Type B pancreatic cell (in vitro differentiated cells): ENCODE data around the gene COL4A1. TPM values are rescaled to one million over a fixed set of nuclear protein-coding genes. Genes with fewer than 3 reads are reported as not detected.

Experiments
- DNase-seq: peaks from one replicate; pipeline ENCODE4 v3.0.0; 2021; ENCODE audit warnings: mixed read lengths; ENCODE audit not compliant: unreplicated experiment; ENCODE audit errors: extremely low spot score
- H3K27ac Mint-ChIP-seq: 2 replicates; pipeline ENCODE4 v1.8.0; 2021; ENCODE audit warnings: mild to moderate bottlenecking, mixed read lengths
- H3K27me3 Mint-ChIP-seq: 2 replicates; pipeline ENCODE4 v1.8.0; 2021; ENCODE audit warnings: mixed read lengths
- H3K36me3 Mint-ChIP-seq: 2 replicates; pipeline ENCODE4 v1.8.0; 2021; ENCODE audit warnings: mixed read lengths
- H3K4me1 Mint-ChIP-seq: one replicate; pipeline ENCODE4 v1.8.0; 2021; ENCODE audit warnings: mixed read lengths; ENCODE audit not compliant: unreplicated experiment
- H3K4me3 Mint-ChIP-seq: 2 replicates; pipeline ENCODE4 v1.8.0; 2021; ENCODE audit warnings: mild to moderate bottlenecking, mixed read lengths
- H3K9me3 Mint-ChIP-seq: 2 replicates; pipeline ENCODE4 v1.8.0; 2021; ENCODE audit warnings: mixed read lengths
- total RNA-seq: library from RNA; stranded (reverse); gene quantifications from 2 replicates; pipeline ENCODE4 v1.2.1, GENCODE V29; 2021; ENCODE audit warnings: low replicate concordance
- TF ChIP-seq, protein P1 (sequence below): fragments of 200-600 bp; sonication (generic); conservative IDR thresholded peaks from 2 replicates; pipeline ENCODE4 v1.5.0; 2021; ENCODE audit warnings: antibody characterized with exemption, mild to moderate bottlenecking

Gene COL4A1
- total RNA-seq, 1 donor from 2014 or later: 83.6 TPM

DNA sequence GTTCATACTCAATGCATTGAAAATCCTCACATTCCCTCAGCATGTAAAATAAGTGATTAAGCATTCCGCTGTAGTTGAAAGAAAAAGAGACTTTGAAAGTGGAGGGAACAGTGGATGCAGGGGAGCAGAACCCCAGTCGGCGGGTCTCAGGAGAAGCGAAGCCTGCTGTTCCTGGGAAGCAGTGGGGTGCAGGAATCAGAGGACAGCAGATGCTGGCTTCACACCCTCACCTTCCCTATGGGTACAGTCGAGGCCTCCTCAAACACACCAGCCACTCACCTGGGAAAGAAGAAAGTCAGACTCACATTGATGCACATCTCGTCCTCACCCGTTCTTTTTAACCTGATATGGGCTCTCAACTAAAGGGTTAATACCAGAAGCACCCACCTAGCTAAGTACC, 38.3 kb upstream of the COL4A1 start:
- Mint-ChIP-seq H3K27ac (no peak overlapping the region), H3K27me3 (no peaks in the 10 kb centered on the region)

DNA sequence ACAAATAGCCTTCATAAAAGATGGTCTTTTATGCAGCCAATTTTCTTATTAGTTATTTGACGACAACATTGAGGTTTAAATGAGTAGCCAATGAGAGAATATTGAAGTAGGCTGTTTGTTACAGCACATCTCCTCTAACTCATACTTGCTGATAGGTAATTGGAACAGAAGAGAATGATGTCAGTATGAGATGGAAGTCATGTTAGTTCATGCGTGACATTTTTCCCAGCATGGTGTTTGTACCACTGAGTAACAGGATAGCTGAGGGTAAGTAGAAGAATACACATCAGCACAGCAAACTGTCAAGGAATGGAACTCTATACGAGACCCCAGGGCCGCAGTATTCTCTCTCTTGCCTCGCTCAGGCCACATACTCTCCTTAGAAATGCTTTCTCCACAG, 37.4 kb upstream of the COL4A1 start:
- Mint-ChIP-seq H3K36me3 (peaks cover 19% of the 10 kb centered on the region), H3K27me3 (no peaks in the 10 kb centered on the region), H3K9me3 (peaks cover 10% of the 10 kb centered on the region), H3K27ac (no peak overlapping the region), H3K4me1 (peaks cover 13% of the 10 kb centered on the region), H3K4me3 (no peak overlapping the region)
- TF ChIP-seq, protein P1, sequence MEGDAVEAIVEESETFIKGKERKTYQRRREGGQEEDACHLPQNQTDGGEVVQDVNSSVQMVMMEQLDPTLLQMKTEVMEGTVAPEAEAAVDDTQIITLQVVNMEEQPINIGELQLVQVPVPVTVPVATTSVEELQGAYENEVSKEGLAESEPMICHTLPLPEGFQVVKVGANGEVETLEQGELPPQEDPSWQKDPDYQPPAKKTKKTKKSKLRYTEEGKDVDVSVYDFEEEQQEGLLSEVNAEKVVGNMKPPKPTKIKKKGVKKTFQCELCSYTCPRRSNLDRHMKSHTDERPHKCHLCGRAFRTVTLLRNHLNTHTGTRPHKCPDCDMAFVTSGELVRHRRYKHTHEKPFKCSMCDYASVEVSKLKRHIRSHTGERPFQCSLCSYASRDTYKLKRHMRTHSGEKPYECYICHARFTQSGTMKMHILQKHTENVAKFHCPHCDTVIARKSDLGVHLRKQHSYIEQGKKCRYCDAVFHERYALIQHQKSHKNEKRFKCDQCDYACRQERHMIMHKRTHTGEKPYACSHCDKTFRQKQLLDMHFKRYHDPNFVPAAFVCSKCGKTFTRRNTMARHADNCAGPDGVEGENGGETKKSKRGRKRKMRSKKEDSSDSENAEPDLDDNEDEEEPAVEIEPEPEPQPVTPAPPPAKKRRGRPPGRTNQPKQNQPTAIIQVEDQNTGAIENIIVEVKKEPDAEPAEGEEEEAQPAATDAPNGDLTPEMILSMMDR: no peak
- no peak for DNase-seq

More for the DNA sequence above, 38.3 kb upstream of the COL4A1 start:
- Mint-ChIP-seq H3K36me3 (peaks cover 17% of the 10 kb centered on the region), H3K9me3 (peaks cover 10% of the 10 kb centered on the region), H3K4me1 (peaks cover 13% of the 10 kb centered on the region), H3K4me3 (no peak overlapping the region)
- TF ChIP-seq, protein P1: no peak
- DNase-seq: no peak

DNA sequence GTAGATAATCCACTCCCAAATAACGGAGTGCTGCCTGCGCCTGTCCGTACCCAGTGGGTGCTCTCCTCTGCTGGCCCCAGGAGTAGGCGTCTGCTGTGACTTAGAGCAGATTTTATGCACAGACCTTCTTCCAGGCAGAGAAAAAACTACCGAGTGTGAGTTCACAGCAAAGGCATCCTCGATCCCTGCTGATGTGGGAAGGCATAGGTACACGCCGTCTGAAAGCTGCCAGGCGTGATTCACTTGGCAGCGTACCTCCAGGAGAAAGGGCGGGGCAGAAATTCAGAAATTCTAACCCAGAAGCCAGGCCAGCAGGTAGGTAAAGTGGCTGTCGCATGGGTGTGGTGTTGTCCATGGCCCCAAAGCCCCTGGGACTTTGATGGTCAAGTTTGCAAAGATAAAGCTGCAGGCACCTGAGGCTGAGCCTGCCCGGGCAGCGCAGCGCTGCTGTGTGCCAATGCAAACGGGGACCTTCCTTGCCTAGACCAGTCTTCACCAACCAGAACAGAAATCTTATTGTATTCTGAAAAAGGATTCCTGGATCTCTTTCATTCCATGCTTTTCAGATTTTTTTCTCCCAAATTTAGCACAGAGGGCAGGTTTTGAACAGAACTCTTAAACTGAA, 36.4 kb upstream of the COL4A1 start:
- Mint-ChIP-seq H3K27me3 (no peaks in the 10 kb centered on the region), H3K4me1 (peaks cover 21% of the 10 kb centered on the region), H3K27ac (no peak overlapping the region), H3K9me3 (peaks cover 10% of the 10 kb centered on the region), H3K36me3 (peaks cover 19% of the 10 kb centered on the region), H3K4me3 (no peak overlapping the region)
- TF ChIP-seq, protein P1: no peak
- no peak for DNase-seq

DNA sequence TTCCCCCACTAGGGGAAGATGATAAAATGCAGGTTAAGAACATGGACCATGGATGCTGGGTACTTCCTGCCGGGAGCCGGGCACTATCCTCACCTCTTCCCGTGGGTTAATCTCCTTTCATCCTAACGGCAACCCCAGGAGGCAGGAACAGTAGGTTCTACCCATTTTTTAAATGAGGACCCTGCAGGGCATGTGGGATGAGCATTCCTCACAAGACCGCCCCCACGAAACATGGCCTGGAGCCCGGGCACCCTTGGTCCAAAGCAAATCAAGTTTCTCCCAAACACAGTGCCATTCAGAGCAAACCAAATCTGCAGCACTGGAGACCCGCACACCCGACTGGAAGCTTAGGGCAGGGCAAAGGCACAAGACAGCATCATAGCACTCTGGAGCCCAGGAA, 35.5 kb upstream of the COL4A1 start:
- Mint-ChIP-seq H3K27me3 (no peaks in the 10 kb centered on the region), H3K36me3 (peaks cover 18% of the 10 kb centered on the region), H3K9me3 (peaks cover 10% of the 10 kb centered on the region), H3K4me1 (peaks cover 21% of the 10 kb centered on the region), H3K4me3 (no peak overlapping the region), H3K27ac (no peak overlapping the region)
- no peak for DNase-seq
- TF ChIP-seq, protein P1: no peak

DNA sequence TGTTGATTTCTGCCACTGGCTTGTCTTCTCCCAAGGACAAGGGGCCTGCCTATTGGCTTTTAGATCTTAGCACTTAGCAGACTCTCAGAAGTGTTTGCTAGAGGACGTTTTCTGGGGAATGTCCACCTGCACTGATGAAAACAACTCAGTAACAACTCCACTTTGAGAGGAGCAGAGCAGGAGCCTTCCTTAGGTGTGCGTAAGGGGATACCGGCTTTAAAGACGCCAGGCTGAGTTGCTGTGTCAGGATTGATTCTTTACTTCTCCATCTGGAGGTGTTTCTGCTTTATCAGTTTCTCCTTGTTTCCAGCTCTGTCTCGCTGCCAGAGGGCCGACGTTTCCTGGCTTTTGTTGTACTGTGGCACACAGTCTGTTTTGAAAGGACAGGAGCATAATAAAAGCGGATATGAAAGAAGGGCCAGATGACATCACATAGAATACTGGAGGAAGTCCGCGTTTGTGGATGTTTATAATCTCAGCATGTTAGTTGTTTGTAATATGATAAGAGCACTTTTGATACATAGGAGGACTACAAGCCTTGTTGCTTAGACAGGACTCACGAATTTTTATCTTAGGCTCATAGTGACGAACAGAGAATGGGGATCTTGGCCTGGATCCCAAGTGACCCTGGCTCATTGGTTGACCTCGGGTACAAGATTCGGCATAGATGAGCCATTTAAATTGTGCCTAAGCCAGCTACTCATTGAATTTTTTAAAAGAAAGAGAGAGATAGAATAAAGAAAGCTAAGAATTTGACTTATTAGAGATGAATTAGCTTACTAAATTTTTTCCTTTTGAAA, 34.7 kb upstream of the COL4A1 start:
- H3K9me3 Mint-ChIP-seq: peaks cover 10% of the 10 kb centered on the region
- no peak for DNase-seq
- H3K4me1 Mint-ChIP-seq: peaks cover 21% of the 10 kb centered on the region
- H3K4me3 Mint-ChIP-seq: no peak overlapping the region
- no peak overlapping the region for H3K27ac Mint-ChIP-seq
- no peaks in the 10 kb centered on the region for H3K27me3 Mint-ChIP-seq
- TF ChIP-seq, protein P1: no peak
- peaks cover 16% of the 10 kb centered on the region for H3K36me3 Mint-ChIP-seq
